MM.1S (cell line): Measurements from ENCODE around the gene RPS6KA4.

ENCODE experiments used
- DNase-seq: peaks from one replicate; pipeline ENCODE4 v3.0.0-alpha.2; 2015
- H2AFZ ChIP-seq: fragments of 300-600 bp; sonication (generic); 2 replicates; pipeline ENCODE4 v1.6.0; 2016; ENCODE audit warnings: antibody characterized with exemption, low read length
- H3F3A ChIP-seq: fragments of 300-600 bp; sonication (generic); 2 replicates; pipeline ENCODE4 v1.6.1; 2016; ENCODE audit warnings: mild to moderate bottlenecking, antibody characterized with exemption, low read length, moderate library complexity, mixed read lengths; ENCODE audit not compliant: insufficient read depth
- H3K27ac ChIP-seq: fragments of 300-600 bp; sonication (generic); 2 replicates; pipeline ENCODE4 v1.5.1; 2016; ENCODE audit warnings: mild to moderate bottlenecking, low read length
- H3K27me3 ChIP-seq: fragments of 300-600 bp; sonication (generic); replicated peaks from 2 replicates; pipeline ENCODE4 v1.6.0; 2016; ENCODE audit warnings: low read length; ENCODE audit not compliant: insufficient read depth
- H3K36me3 ChIP-seq: fragments of 300-600 bp; sonication (generic); replicated peaks from 2 replicates; pipeline ENCODE4 v1.6.1; 2016; ENCODE audit warnings: mild to moderate bottlenecking, low read length, mixed read lengths; ENCODE audit not compliant: insufficient read depth
- H3K4me1 ChIP-seq: fragments of 300-600 bp; sonication (generic); 2 replicates; pipeline ENCODE4 v1.6.1; 2016; ENCODE audit warnings: low read length, mixed read lengths
- H3K4me2 ChIP-seq: fragments of 300-600 bp; sonication (generic); 2 replicates; pipeline ENCODE4 v1.6.0; 2016; ENCODE audit warnings: low read depth, low read length
- H3K4me3 ChIP-seq: fragments of 300-600 bp; sonication (generic); 2 replicates; pipeline ENCODE4 v1.5.1; 2016; ENCODE audit warnings: low read length, mixed read lengths
- H3K79me2 ChIP-seq: fragments of 300-600 bp; sonication (generic); 2 replicates; pipeline ENCODE4 v1.6.1; 2016; ENCODE audit warnings: mixed run types, low read length, mixed read lengths
- H3K9ac ChIP-seq: fragments of 300-600 bp; sonication (generic); 2 replicates; pipeline ENCODE4 v1.6.1; 2016; ENCODE audit warnings: low read length, mixed read lengths
- H3K9me2 ChIP-seq: fragments of 300-600 bp; sonication (generic); replicated peaks from 2 replicates; pipeline ENCODE4 v1.6.1; 2016; ENCODE audit warnings: mild to moderate bottlenecking, low read length, mixed read lengths; ENCODE audit not compliant: insufficient read depth
- H3K9me3 ChIP-seq: fragments of 300-600 bp; sonication (generic); replicated peaks from 2 replicates; pipeline ENCODE4 v1.6.1; 2016; ENCODE audit warnings: mild to moderate bottlenecking, low read length, mixed read lengths; ENCODE audit not compliant: insufficient read depth
- H4K20me1 ChIP-seq: fragments of 300-600 bp; sonication (generic); 2 replicates; pipeline ENCODE4 v1.6.1; 2016; ENCODE audit warnings: mild to moderate bottlenecking, low read length, moderate library complexity, mixed read lengths; ENCODE audit not compliant: insufficient read depth
- CTCF ChIP-seq: fragments of 300-600 bp; sonication (generic); IDR thresholded peaks from 2 replicates; pipeline ENCODE4 v1.5.1; 2016; ENCODE audit warnings: antibody characterized with exemption, low read length, mixed read lengths
- EZH2 ChIP-seq: fragments of 300-600 bp; sonication (generic); optimal IDR thresholded peaks from 2 replicates; pipeline ENCODE3; 2017; ENCODE audit warnings: low read depth, mild to moderate bottlenecking, antibody characterized with exemption, low read length, mixed read lengths
- EZH2phosphoT487 ChIP-seq: fragments of 300-600 bp; sonication (generic); IDR thresholded peaks from 2 replicates; pipeline ENCODE4 v1.6.1; 2018; ENCODE audit warnings: antibody characterized with exemption, low read length

RPS6KA4 gene

DNA sequence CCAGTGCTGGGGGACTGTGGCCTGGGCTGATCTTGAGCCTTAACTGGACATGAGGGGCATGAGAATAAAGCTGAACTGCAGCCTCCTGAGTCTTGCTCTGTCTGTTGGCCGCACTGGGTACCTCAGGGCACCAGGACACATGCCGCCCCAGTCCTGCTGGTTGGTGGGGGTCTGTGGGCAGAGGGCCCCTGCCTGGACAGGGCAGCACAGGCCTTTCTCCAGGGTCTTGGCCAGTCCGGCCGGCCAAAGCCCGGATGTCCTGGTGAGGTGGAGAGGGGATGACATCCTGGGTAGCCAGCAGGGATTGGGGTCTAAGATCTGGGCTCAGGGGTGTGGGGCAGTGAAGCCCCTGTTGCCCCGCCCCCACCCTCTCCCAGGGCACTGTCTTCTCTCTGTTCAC, 1.5 kb upstream of the RPS6KA4 start:
- no peak for DNase-seq
- H3K4me1 ChIP-seq, result peaks cover 13% of the 10 kb centered on the region
- H2AFZ ChIP-seq, result no peak overlapping the region
- TF ChIP-seq EZH2phosphoT487, result no peak
- TF ChIP-seq EZH2, result no peak
- TF ChIP-seq CTCF, result no peak
- peaks cover 13% of the 10 kb centered on the region for H3K79me2 ChIP-seq
- no peaks in the 10 kb centered on the region; the same call in 1 of the 2 replicates for H3K36me3 ChIP-seq
- no peak overlapping the region for H3K9ac ChIP-seq
- no peaks in the 10 kb centered on the region for H3K9me3 ChIP-seq
- H3K27ac ChIP-seq, result no peak overlapping the region
- H3K9me2 ChIP-seq, result no peaks in the 10 kb centered on the region
- H3K4me2 ChIP-seq, result no peak overlapping the region
- no peak overlapping the region for H3K4me3 ChIP-seq
- no peaks in the 10 kb centered on the region for H4K20me1 ChIP-seq
- no peaks in the 10 kb centered on the region for H3F3A ChIP-seq
- no peaks in the 10 kb centered on the region for H3K27me3 ChIP-seq

DNA sequence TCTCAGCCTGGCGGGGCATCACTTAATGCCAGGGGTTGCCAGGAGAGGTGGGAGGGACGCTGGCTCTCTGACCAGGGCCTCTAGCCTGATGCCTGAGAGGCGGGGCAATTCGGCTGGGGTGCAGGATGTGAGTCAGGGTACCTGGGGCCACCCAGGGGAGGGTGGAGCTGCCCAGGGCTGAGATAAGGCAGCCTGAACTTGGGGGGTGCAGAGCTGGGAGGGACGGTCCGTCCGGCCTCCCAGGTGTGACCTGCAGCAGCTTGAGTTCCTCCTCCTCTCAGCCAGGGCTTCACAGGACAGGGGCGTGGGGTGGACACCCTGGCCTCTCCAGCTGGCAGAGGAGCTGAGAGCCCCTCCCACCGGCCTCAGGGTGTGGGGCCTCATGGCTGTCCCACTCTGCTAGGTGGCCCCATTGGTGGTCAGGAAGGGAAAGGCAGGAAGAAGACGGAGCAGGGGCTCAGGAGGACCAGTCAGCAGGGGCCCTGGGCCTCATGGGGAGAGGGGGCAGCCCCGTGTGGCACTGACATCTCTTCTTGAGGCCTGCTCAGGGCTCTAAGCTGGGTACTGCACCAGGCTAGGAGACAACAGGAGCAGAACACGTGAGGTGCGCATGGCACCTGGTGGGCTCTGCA, 942 bp upstream of the RPS6KA4 start:
- no peaks in the 10 kb centered on the region for H3K27me3 ChIP-seq
- peak overlapping the region; percentile 98 for H3K4me2 ChIP-seq
- no peak for DNase-seq
- H3K4me1 ChIP-seq, result peaks cover 13% of the 10 kb centered on the region
- no peaks in the 10 kb centered on the region; the same call in 1 of the 2 replicates for H3K36me3 ChIP-seq
- H3K27ac ChIP-seq, result no peak overlapping the region
- peak overlapping the region; percentile 61 for H3K4me3 ChIP-seq
- H3K79me2 ChIP-seq, result peaks cover 13% of the 10 kb centered on the region
- H3K9me2 ChIP-seq, result no peaks in the 10 kb centered on the region
- no peaks in the 10 kb centered on the region for H4K20me1 ChIP-seq
- peak overlapping the region; percentile 66; the same call in 1 of the 2 replicates for H3K9ac ChIP-seq
- H3K9me3 ChIP-seq, result no peaks in the 10 kb centered on the region
- H3F3A ChIP-seq, result no peaks in the 10 kb centered on the region
- H2AFZ ChIP-seq, result no peak overlapping the region; the same call in 1 of the 2 replicates
- TF ChIP-seq EZH2phosphoT487 (no peak), CTCF (no peak), EZH2 (no peak)

GRCh38 chr11:64358536-64358906, 441 bp upstream of the RPS6KA4 start:
- no peaks in the 10 kb centered on the region; the same call in 1 of the 2 replicates for H3K36me3 ChIP-seq
- H3K79me2 ChIP-seq, result peaks cover 13% of the 10 kb centered on the region
- no peaks in the 10 kb centered on the region for H3K9me2 ChIP-seq
- peak overlapping the region; percentile 66; the same call in 1 of the 2 replicates for H3K9ac ChIP-seq
- H3K27ac ChIP-seq, result no peak overlapping the region
- DNase-seq, result no peak
- H3K4me1 ChIP-seq, result peaks cover 13% of the 10 kb centered on the region
- H3F3A ChIP-seq, result no peaks in the 10 kb centered on the region
- H3K27me3 ChIP-seq, result no peaks in the 10 kb centered on the region
- peak overlapping the region; percentile 98 for H3K4me2 ChIP-seq
- H3K4me3 ChIP-seq, result peak overlapping the region; percentile 61
- H4K20me1 ChIP-seq, result no peaks in the 10 kb centered on the region
- no peaks in the 10 kb centered on the region for H3K9me3 ChIP-seq
- TF ChIP-seq CTCF (no peak), EZH2 (no peak), EZH2phosphoT487 (no peak)
- peak overlapping the region; percentile 88 for H2AFZ ChIP-seq
